Activated naive CD8-positive, alpha-beta T cell treated with anti-CD3 and anti-CD28 coated beads, Interleukin-2, amount 50 U/mL, for 16 hours (primary cell): ENCODE data around the gene NLRC3.
A peak's percentile ranks its signal among the peaks of the same experiment; 100 is the strongest.
"Not testable (repeated sequence)": the region's sequence is repeated elsewhere in the genome, so short reads cannot be mapped to it uniquely, and the experiment has no call there.

Source experiments
- DNase-seq: peaks from one replicate; pipeline ENCODE4 v3.0.0-alpha.2; 2020; ENCODE audit warnings: low read depth, low spot score

The NLRC3 gene

GRCh38 chr16:3514621-3515020 is 62.6 kb downstream of the NLRC3 start:
- DNase-seq: no peak

DNA sequence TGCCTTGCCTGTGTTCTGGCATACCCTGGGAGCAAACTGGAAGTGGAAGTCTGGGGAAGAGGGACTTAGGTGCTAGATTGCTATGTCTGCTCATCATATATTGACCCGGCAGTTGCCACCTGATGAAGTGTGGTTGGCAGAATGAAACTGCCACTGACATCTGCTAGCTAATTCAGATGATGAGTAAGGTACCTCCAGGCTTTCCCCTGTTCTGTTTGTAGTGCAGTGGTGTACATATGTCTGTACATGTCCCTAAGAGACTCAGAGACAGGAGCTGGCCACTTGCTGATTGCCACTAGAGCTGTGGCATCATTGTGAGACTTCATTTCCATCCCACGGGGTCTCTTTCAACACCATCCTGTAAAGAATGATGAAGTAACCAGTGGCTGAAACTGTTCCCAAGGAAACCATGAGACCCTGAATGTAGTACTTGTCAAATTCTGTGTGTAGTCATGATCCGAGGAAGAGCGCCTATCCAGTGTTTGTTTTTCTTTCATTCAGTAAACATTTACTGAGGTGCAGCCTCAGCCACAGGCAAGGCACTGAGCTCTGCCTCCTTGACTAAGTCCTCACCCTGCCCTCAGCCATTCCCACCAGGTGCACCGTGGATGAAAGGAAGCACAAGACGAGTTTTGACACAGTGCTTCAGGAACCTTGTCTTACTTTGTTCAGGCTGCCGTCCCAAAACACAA is 63.2 kb downstream of the NLRC3 start:
- DNase-seq: no peak

GRCh38 chr16:3511286-3512180 is 65.7 kb downstream of the NLRC3 start:
- no peak for DNase-seq

DNA sequence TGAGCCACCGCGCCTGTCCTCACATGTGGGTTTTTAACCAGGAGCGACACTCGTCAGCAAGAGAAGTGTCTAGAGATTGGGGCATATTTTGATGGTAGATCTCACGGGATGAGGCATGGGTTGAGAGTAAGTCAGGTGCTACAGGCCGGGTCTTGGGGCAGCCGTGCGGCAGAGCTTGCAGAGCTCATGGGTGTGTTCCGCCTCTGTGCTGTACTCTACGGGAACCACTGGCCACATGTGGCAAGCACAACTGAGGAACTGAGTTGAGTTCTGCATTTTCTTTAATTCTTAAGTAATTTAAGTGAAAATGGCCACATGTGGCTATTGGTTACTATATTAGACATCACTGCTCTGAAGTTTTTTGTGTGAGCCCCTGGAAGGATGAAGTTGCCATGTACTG is 66.8 kb downstream of the NLRC3 start:
- DNase-seq: no peak

GRCh38 chr16:3509470-3509928 is 67.7 kb downstream of the NLRC3 start:
- DNase-seq: peak; percentile 28

- no peak for DNase-seq
These were observed 68.5 kb downstream of the NLRC3 start for GRCh38 chr16:3508736-3509135.

DNA sequence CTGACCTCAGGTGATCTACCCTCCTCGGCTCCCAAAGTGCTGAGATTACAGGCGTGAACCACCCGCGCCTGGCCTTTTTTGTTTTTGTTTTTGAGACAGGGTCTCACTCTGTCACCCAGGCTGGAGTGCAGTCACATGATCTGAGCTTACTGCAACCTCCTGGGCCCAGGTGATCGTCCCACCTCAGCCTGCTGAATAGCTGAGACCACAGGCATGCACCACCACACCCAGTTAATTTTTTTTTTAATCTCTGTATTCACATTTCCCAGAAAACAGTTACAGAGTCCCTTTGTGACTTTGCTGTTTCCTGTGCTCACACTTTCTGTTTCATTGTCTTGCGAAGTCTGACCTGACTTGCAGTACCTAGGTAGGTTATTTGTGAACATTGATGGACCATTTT is 73.7 kb downstream of the NLRC3 start:
- DNase-seq: peak; percentile 15

DNA sequence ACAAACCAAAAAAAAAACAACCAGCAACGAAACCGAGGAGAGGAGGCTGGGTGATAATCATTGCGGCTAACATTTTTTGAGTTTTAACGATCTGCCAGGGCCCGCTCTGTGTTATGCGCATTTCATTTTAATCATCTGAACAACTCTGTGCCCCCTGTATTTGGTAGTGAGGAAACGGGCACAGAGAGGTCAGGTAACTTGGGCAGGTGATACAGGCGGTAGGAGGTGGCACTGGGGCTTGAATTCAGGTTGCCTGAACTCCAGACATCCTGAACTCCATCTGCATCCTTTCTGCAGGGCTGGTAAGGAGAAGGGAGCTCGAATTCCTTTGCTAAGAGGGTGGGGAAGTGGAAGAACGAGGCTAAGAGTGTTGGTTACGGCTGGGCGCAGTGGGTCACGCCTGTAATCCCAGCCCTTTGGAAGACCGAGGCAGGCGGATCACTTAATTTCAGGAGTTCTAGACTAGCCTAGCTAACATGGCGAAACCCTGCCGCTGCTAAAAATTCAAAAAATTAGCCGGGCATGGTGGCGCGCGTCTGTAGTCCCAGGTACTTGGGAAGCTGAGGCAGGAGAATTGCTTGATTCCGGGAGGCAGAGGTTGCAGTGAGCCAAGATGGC is 75.3 kb downstream of the NLRC3 start:
- DNase-seq: no peak

DNA sequence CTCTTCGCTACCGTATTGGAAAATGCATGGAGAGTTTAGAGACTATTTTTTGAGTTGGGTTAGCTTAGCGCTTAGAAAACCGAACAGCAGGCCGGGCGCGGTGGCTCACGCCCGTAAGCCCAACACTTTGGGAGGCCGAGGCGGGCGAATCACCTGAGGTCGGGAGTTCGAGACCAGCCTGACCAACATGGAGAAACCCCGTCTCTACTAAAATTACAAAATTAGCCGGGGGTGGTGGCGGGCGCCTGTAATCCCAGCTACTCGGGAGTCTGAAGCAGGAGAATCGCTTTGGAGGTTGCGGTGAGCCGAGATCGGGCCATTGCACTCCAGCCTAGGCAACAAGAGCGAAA is 75.8 kb downstream of the NLRC3 start:
- DNase-seq: not testable (repeated sequence)

DNA sequence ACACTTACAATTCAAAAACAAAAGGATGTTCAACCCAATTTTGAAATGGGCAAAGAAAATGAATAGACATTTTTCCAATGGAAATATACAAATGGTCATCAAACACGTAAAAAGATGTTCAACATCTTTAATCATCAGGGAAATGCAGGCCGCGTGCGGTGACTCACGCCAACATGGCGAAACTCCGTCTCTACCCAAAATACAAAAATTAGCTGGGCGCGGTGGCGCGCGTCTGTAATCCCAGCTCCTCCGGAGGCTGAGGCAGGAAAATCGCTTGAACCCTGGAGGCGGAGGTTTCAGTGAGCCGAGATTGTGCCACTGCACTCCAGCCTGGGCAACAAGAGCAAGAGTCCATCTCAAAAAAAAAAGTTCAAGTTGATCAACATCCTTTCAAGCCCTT is 78.2 kb downstream of the NLRC3 start:
- no peak for DNase-seq

DNA sequence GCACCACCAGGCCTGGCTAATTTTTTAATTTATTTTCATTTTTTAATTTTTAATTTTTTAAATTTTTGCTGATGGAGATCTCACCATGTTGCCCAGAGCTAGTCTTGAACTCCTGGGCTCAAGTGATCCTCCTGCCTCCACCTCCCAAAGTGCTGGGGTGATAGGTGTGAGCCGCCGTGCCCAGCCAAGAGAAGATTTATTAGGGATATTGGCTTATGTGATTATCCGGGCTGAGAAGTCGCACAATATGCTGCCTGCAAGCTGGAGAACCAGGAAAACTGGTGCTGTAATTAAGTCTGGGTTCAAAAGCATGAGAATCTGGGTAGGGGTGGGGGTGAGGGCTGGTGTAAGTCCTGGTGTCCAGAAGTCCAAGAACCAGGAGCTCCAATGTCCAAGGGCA is 79.4 kb downstream of the NLRC3 start:
- DNase-seq: no peak

DNA sequence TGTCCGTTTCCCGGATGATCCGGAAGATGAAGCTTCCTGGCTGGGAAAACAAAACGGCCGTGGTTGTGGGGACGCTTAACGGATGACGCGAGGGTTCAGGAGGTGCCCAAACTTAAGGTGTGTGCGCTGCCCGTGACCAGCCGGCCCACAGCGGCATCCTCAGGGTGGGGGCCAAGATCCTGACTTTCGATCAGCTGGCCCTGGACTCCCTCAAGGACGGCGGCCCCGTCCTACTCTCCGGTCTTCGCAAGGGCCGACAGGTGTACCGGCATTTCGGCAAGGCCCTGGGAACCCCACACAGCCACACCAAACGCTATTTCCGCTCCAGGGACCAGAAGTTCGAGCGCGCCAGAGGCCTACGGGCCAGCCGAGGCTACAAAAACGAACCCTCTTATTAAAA is 80.8 kb downstream of the NLRC3 start:
- DNase-seq: no peak

- no peak for DNase-seq
These were observed 82.0 kb downstream of the NLRC3 start, which contains the start of gene C16orf90 for GRCh38 chr16:3495176-3495575. Gene C16orf90 (minus strand): TSS chr16:3495489. CDS start chr16:3495421, 68 bp downstream.

DNA sequence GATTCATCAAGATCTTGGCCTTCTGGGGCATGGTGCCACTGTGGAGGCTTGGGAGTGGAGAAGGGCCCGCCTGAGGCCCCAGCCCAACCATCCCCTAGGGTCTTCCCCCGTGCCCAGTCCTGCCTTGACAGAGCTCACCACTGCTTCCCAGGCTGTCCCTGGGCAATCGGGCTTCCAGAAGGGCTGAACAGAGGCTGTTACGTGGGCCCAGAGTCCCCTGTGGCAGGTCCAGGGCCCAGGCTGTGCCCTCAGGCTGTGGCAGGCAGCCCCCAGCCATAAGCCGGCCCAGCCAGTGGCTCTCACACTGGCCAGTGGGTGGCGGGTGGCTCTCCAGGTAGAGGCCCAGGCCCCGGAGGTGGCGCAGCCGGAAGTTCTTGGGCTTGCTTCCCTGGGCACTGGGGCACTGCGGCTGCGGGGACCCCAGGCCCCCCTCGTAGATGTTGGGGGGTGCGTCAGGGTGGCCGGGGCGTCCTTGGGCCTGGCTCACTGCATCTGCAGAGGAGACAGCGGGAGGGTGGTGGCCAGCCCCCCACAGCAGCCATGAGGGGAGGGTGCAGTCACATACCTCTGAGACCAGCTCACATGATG is 82.7 kb downstream of the NLRC3 start:
- DNase-seq: no peak

DNA sequence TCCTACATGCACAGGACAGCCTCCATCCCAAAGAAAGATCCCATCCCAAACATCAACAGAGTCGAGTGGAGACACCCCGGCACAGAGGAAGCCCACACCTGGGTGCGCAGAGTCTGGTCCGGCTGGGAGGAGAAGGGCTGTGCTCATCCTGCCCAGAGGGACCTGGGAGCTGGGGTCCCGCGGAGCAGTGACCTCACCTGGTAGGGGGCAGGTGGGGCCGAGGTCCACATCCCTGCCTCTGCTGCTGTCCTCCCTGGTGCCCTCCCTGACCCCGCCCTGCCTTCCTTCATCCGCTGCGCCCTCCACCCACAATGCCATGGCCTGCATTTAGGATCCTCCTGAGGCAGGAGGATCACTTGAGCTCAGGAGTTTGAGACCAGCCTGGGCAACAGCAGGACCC is 84.8 kb downstream of the NLRC3 start:
- DNase-seq: no peak

- DNase-seq: no peak
These were observed 86.1 kb downstream of the NLRC3 start for GRCh38 chr16:3490911-3491629.
